HG02623 (cell line): ENCODE data around the gene DFFB.

Experiments used
- ATAC-seq: cut with Tn5 transposase; IDR thresholded peaks from one replicate; pipeline ENCODE4 v1.9.1; 2021; ENCODE audit warnings: moderate library complexity; ENCODE audit not compliant: unreplicated experiment

DFFB gene

GRCh38 chr1:3923378-3924185 lies 66.3 kb downstream of the DFFB start:
- ATAC-seq, result no peak

GRCh38 chr1:3924186-3924824 lies 67.0 kb downstream of the DFFB start:
- ATAC-seq, result no peak

GRCh38 chr1:3924825-3925220 lies 67.5 kb downstream of the DFFB start:
- no peak for ATAC-seq

DNA sequence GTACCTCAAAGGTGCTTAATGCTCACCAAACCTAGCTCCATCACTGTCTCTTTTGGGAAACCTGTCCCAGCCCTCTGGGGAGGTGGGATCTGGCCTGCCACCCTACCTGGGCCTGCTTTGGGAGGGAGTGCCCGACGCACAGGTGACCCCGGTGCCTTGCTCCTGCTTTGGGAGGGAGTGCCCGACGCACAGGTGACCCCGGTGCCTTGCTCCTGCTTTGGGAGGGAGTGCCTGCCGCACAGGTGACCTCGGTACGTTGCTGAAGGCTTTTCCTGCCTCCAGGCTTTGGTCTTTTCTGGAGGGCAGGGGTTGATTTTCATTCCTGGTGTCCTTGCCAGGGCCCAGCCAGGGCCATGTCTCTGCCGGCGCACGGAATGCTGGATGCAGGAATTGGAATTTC lies 68.0 kb downstream of the DFFB start:
- no peak for ATAC-seq

- ATAC-seq, result no peak
Observed at GRCh38 chr1:3925762-3926161, 68.5 kb downstream of the DFFB start.

- ATAC-seq, result no peak
Observed at GRCh38 chr1:3926956-3927355, 69.7 kb downstream of the DFFB start.

GRCh38 chr1:3928586-3928985 lies 71.3 kb downstream of the DFFB start:
- ATAC-seq, result no peak

DNA sequence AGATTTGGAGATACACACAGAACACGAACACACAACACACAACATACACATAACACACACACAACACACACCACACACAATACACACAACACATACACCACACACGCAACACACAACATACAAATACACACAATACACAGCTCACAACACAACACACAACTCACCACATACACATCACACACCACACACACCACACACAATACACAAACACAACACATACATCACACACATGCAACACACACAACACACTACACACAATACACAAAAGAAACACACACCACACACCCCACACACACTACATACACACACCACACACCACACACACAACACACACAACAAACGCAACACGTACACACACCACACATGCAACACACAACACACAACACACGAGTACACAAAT lies 71.8 kb downstream of the DFFB start:
- no peak for ATAC-seq

- ATAC-seq, result no peak
Observed at GRCh38 chr1:3930301-3931006, 73.2 kb downstream of the DFFB start.

DNA sequence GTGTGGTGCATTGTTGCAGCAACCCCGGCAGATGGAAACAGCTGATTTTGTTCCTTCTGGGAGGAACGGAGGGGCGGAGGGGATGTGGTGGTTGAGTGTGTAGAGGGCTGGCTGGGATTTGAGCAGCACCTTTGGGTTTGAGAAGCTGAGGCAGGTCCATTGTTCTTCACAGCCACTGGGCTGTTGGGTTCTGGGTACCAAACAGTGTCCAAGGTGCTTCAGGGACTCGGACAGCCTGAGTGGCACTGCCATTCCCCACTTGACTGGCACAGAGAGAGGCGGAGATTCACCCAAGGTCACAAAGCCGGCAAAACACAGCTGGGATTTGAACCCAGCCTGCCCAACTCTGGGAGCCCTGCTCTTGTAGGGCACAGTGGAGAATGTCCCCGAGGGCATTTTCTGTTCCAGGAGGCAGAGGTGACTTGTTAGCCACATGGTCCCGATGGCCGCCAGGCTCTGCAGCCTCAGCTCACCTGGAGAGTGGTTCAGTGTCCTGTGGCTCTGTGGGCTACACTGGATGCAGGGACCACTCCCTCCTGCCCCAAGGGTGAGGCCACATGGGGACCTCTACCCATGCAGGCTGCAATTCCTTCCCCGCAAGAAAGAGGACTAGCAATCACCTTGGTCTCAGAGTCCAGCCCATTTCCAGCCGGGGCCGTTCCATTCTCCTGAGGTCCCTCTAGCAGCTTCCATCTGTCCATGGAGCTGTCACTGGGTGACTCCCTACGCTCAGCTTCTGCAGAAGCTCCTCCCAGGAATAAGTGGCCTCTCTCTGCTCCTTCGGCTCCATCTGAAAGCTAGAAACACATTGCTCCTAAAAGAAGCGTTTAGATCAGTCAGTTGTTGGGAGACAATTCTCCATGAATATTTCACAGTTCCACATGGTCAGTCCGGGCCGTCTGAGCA lies 74.0 kb downstream of the DFFB start:
- ATAC-seq, result no peak

GRCh38 chr1:3932156-3932919 lies 75.1 kb downstream of the DFFB start:
- ATAC-seq, result no peak
